Measurements from ENCODE around the gene RPA3.

RPA3 gene

GRCh38 chr7:7737674-7738073 lies 19.3 kb upstream of the RPA3 start:
- Histone ChIP-seq H3K27ac (ENCODE audit: low read length) (no peak overlapping the region), H3K4me2 (ENCODE audit: insufficient read depth, low read length) (no peak overlapping the region)

GRCh38 chr7:7736671-7737070 lies 18.3 kb upstream of the RPA3 start:
- Histone ChIP-seq H3K4me1 (ENCODE audit: insufficient read depth, low read length) (peaks cover 14% of the 10 kb centered on the region; the same call in 1 of the 2 replicates), H3K36me3 (ENCODE audit: insufficient read depth, low read length) (no peaks in the 10 kb centered on the region), H3K27ac (ENCODE audit: low read length) (no peak overlapping the region), H3K79me2 (ENCODE audit: insufficient read depth, low read length) (no peaks in the 10 kb centered on the region), H2AFZ (ENCODE audit: low read depth, low read length) (no peak overlapping the region), H3K27me3 (ENCODE audit: insufficient read depth, low read length, poor library complexity) (no peaks in the 10 kb centered on the region), H3K4me3 (ENCODE audit: low read depth in 1 of 2, low read length in 2 of 2) (no peak overlapping the region), H3K4me2 (ENCODE audit: insufficient read depth, low read length) (no peak overlapping the region), H4K20me1 (ENCODE audit: insufficient read depth, low read length) (no peaks in the 10 kb centered on the region), H3K9me3 (ENCODE audit: insufficient read depth, low read length, severe bottlenecking) (no peaks in the 10 kb centered on the region), H3K9ac (ENCODE audit: low read depth, low read length) (no peak overlapping the region)
- DNase-seq (no peak), ATAC-seq (ENCODE audit: insufficient read depth, low read depth) (no peak)
- TF ChIP-seq CTCF (IDR thresholded peaks at IDR 0.05; ENCODE audit: borderline replicate concordance, extremely low read depth, low read length, poor library complexity, severe bottlenecking) = no peak
- no peak for TF ChIP-seq EZH2 (IDR thresholded peaks at IDR 0.05; ENCODE audit: borderline replicate concordance, low read depth, low read length, severe bottlenecking)

More at GRCh38 chr7:7737674-7738073, 19.3 kb upstream of the RPA3 start:
- Histone ChIP-seq H3K4me1 (ENCODE audit: insufficient read depth, low read length) (peaks cover 14% of the 10 kb centered on the region; the same call in 1 of the 2 replicates), H3K79me2 (ENCODE audit: insufficient read depth, low read length) (no peaks in the 10 kb centered on the region), H3K4me3 (ENCODE audit: low read depth in 1 of 2, low read length in 2 of 2) (no peak overlapping the region), H3K27me3 (ENCODE audit: insufficient read depth, low read length, poor library complexity) (no peaks in the 10 kb centered on the region), H3K36me3 (ENCODE audit: insufficient read depth, low read length) (no peaks in the 10 kb centered on the region), H2AFZ (ENCODE audit: low read depth, low read length) (no peak overlapping the region), H3K9ac (ENCODE audit: low read depth, low read length) (no peak overlapping the region), H3K9me3 (ENCODE audit: insufficient read depth, low read length, severe bottlenecking) (no peaks in the 10 kb centered on the region), H4K20me1 (ENCODE audit: insufficient read depth, low read length) (no peaks in the 10 kb centered on the region)
- ATAC-seq (ENCODE audit: insufficient read depth, low read depth) (no peak), DNase-seq (no peak)
- TF ChIP-seq EZH2 (IDR thresholded peaks at IDR 0.05; ENCODE audit: borderline replicate concordance, low read depth, low read length, severe bottlenecking) = no peak
- TF ChIP-seq CTCF (IDR thresholded peaks at IDR 0.05; ENCODE audit: borderline replicate concordance, extremely low read depth, low read length, poor library complexity, severe bottlenecking) = no peak

GRCh38 chr7:7732621-7733281 lies 14.3 kb upstream of the RPA3 start:
- DNase-seq (no peak), ATAC-seq (ENCODE audit: insufficient read depth, low read depth) (no peak)
- H3K36me3 ChIP-seq (ENCODE audit: insufficient read depth, low read length) = no peaks in the 10 kb centered on the region
- H3K9ac ChIP-seq (ENCODE audit: low read depth, low read length) = no peak overlapping the region
- no peaks in the 10 kb centered on the region for H3K27me3 ChIP-seq (ENCODE audit: insufficient read depth, low read length, poor library complexity)
- H2AFZ ChIP-seq (ENCODE audit: low read depth, low read length) = no peak overlapping the region
- no peaks in the 10 kb centered on the region for H4K20me1 ChIP-seq (ENCODE audit: insufficient read depth, low read length)
- no peak overlapping the region for H3K4me2 ChIP-seq (ENCODE audit: insufficient read depth, low read length)
- TF ChIP-seq EZH2 (IDR thresholded peaks at IDR 0.05; ENCODE audit: borderline replicate concordance, low read depth, low read length, severe bottlenecking) = no peak
- no peak for TF ChIP-seq CTCF (IDR thresholded peaks at IDR 0.05; ENCODE audit: borderline replicate concordance, extremely low read depth, low read length, poor library complexity, severe bottlenecking)
- H3K4me1 ChIP-seq (ENCODE audit: insufficient read depth, low read length) = 0 out of 2 replicates have a peak, but pooled peaks cover 5% of the 10 kb centered on the region
- H3K27ac ChIP-seq (ENCODE audit: low read length) = no peak overlapping the region
- no peaks in the 10 kb centered on the region for H3K9me3 ChIP-seq (ENCODE audit: insufficient read depth, low read length, severe bottlenecking)
- no peak overlapping the region for H3K4me3 ChIP-seq (ENCODE audit: low read depth in 1 of 2, low read length in 2 of 2)
- no peaks in the 10 kb centered on the region for H3K79me2 ChIP-seq (ENCODE audit: insufficient read depth, low read length)
